HCT116 (cell line): Measurements from ENCODE around the gene SND1. TPM values are rescaled to one million over a fixed set of nuclear protein-coding genes. Genes with fewer than 3 reads are reported as not detected.

ENCODE experiments used
- ATAC-seq: fragments of 200-7000 bp; cut with Tn5 transposase; 2 replicates; pipeline ENCODE4 v1.9.1; 2020; ENCODE audit warnings: mild to moderate bottlenecking, moderate library complexity
- BruUV-seq: library from RNA; stranded (reverse); fragments of 400-500 nt; replicated peaks from 2 replicates; lab custom pipeline; 2021; lab: Mats Ljungman, UMichigan
- CTCF ChIA-PET: fragments of 300-600 bp; sonication (Branson Sonifier 250); formaldehyde crosslinking; loops from one replicate; lab custom pipeline; 2021; ENCODE audit warnings: antibody characterized with exemption; lab: Charles Lee
- POLR2A ChIA-PET: fragments of 300-600, 350-600 bp; sonication (Branson Sonifier 250); formaldehyde crosslinking; loops from one replicate; lab custom pipeline; 2021; ENCODE audit warnings: antibody characterized with exemption; lab: Charles Lee
- RAD21 ChIA-PET, 2 experiments: fragments of 300-600 bp; sonication (Branson Sonifier 250); formaldehyde crosslinking; loops; one replicate each; lab custom pipeline; 2023; ENCODE audit warnings: low total read pairs in 2 of 2; ENCODE audit not compliant: uncharacterized antibody in 2 of 2, unreplicated experiment in 2 of 2, low non-redundant PET in 1 of 2; lab: Charles Lee
- DNase-seq: peaks from one replicate; pipeline ENCODE4 v3.0.0-alpha.2; 2010; ENCODE audit warnings: low read depth, low spot score
- H2AFZ ChIP-seq: fragments of 200-600 bp; shearing (Covaris generic), sonication (generic); 2 replicates; pipeline ENCODE4 v1.6.1; 2017; ENCODE audit warnings: low read depth, mixed run types, mixed read lengths, antibody characterized with exemption, low read length; ENCODE audit not compliant: poor library complexity, severe bottlenecking
- H3K27ac ChIP-seq: 2 replicates; pipeline ENCODE4 v1.5.1; 2012; ENCODE audit warnings: low read depth, low read length
- H3K27me3 ChIP-seq: fragments of 200-600 bp; sonication (generic); 2 replicates; pipeline ENCODE4 v1.6.1; 2016; ENCODE audit warnings: mixed run types, low read length, mixed read lengths; ENCODE audit not compliant: insufficient read depth
- H3K36me3 ChIP-seq, 2 experiments: fragments of 200-500 bp in 1 of 2; fragments of 200-600 bp in 1 of 2; sonication (Bioruptor generic) in 1 of 2; sonication (generic) in 1 of 2; 2 replicates each; pipeline versions ENCODE4 v1.5.1 to v1.6.1; 2014 to 2016; ENCODE audit warnings: low read length in 2 of 2, inconsistent platforms in 1 of 2, mixed read lengths in 1 of 2, mixed run types in 1 of 2; ENCODE audit not compliant: insufficient read depth in 2 of 2, control insufficient read depth in 1 of 2
- H3K4me1 ChIP-seq, 2 experiments: fragments of 200-600 bp in 1 of 2; sonication (generic) in 1 of 2; 2 replicates each; pipeline versions ENCODE4 v1.5.1 to v1.6.1; 2012 to 2017; ENCODE audit warnings: low read length in 2 of 2, inconsistent platforms in 1 of 2, mild to moderate bottlenecking in 1 of 2, mixed read lengths in 1 of 2, mixed run types in 1 of 2, moderate library complexity in 1 of 2; ENCODE audit not compliant: insufficient read depth in 2 of 2, control insufficient read depth in 1 of 2
- H3K4me2 ChIP-seq: fragments of 200-600 bp; sonication (generic); 2 replicates; pipeline ENCODE4 v1.6.1; 2017; ENCODE audit warnings: mixed run types, low read length, mixed read lengths
- H3K4me3 ChIP-seq, 2 experiments: fragments of 200-600 bp in 1 of 2; sonication (generic) in 1 of 2; replicated peaks in 1 of 2; 2 replicates each; pipeline ENCODE4 v1.5.1; 2011 to 2016; ENCODE audit warnings: low read length in 2 of 2, control low read depth in 1 of 2, low read depth in 1 of 2, mild to moderate bottlenecking in 1 of 2, mixed read lengths in 1 of 2, mixed run types in 1 of 2
- H3K79me2 ChIP-seq: fragments of 200-600 bp; sonication (generic); 2 replicates; pipeline ENCODE4 v1.6.1; 2017; ENCODE audit warnings: mild to moderate bottlenecking, mixed run types, low read length, moderate library complexity, mixed read lengths; ENCODE audit not compliant: insufficient read depth
- H3K9ac ChIP-seq: fragments of 200-600 bp; sonication (generic); 2 replicates; pipeline ENCODE4 v1.6.1; 2016; ENCODE audit warnings: low read length, mixed read lengths
- H3K9me2 ChIP-seq: fragments of 200-600 bp; sonication (generic), shearing (Covaris generic); 2 replicates; pipeline ENCODE4 v1.6.1; 2017; ENCODE audit warnings: mixed run types, mild to moderate bottlenecking, moderate library complexity; ENCODE audit not compliant: insufficient read depth
- H3K9me3 ChIP-seq, 2 experiments: fragments of 200-500 bp in 1 of 2; fragments of 200-600 bp in 1 of 2; sonication (Bioruptor generic) in 1 of 2; sonication (generic) in 1 of 2; 2 replicates each; pipeline ENCODE4 v1.6.1; 2014 to 2017; ENCODE audit warnings: low read length in 2 of 2, mixed read lengths in 2 of 2, inconsistent platforms in 1 of 2, low read depth in 1 of 2, mild to moderate bottlenecking in 1 of 2, mixed run types in 1 of 2, moderate library complexity in 1 of 2; ENCODE audit not compliant: control insufficient read depth in 1 of 2, insufficient read depth in 1 of 2
- H4K20me1 ChIP-seq: fragments of 200-600 bp; sonication (generic), shearing (Covaris generic); 2 replicates; pipeline ENCODE4 v1.6.1; 2017; ENCODE audit warnings: mixed run types, mild to moderate bottlenecking, moderate library complexity; ENCODE audit not compliant: insufficient read depth
- CBX3 ChIP-seq: IDR thresholded peaks from 2 replicates; pipeline ENCODE4 v1.6.1; 2012; ENCODE audit warnings: low read depth
- CEBPB ChIP-seq: IDR thresholded peaks from 2 replicates; pipeline ENCODE4 v1.6.1; 2012; ENCODE audit warnings: low read depth
- ELF1 ChIP-seq: IDR thresholded peaks from 2 replicates; pipeline ENCODE4 v1.6.1; 2012; ENCODE audit warnings: low read depth, borderline replicate concordance
- POLR2AphosphoS5 ChIP-seq: IDR thresholded peaks from 2 replicates; pipeline ENCODE4 v1.6.1; 2011; ENCODE audit warnings: mild to moderate bottlenecking, low read depth, low read length, moderate library complexity
- SRF ChIP-seq: IDR thresholded peaks from 2 replicates; pipeline ENCODE4 v1.6.1; 2012; ENCODE audit warnings: low read depth
- ZFX ChIP-seq: fragments of 450-650 bp; IDR thresholded peaks from 2 replicates; pipeline ENCODE4 v1.6.1; 2017
- ZNF274 ChIP-seq: fragments of 200-500 bp; sonication (Bioruptor generic); IDR thresholded peaks from 2 replicates; pipeline ENCODE4 v1.6.1; 2014; ENCODE audit warnings: mild to moderate bottlenecking, low read depth, low read length, inconsistent platforms
- intact Hi-C: fragments of 100-400 bp; cut with micrococcal nuclease; formaldehyde crosslinking; loops from 2 replicates; pipeline ENCODE4 v1.10.0; 2022
- total RNA-seq: library from RNA; stranded (reverse); gene quantifications from one replicate; pipeline ENCODE4 v1.2.1, GENCODE V29; 2021; ENCODE audit not compliant: unreplicated experiment
- TF ChIP-seq, protein P1 (sequence below): IDR thresholded peaks from 2 replicates; pipeline ENCODE4 v1.6.1; 2011; ENCODE audit warnings: mild to moderate bottlenecking, low read length, moderate library complexity; ENCODE audit not compliant: insufficient replicate concordance; ENCODE audit errors: extremely low read depth
- TF ChIP-seq, protein P2 (sequence below), 3 experiments: fragments of 200-600 bp in 1 of 3; sonication (generic) in 1 of 3; IDR thresholded peaks in 2 of 3; conservative IDR thresholded peaks in 1 of 3; 2 replicates each; pipeline ENCODE4 v1.5.1; 2012 to 2017; ENCODE audit warnings: low read depth in 2 of 3, low read length in 2 of 3, antibody characterized with exemption in 1 of 3, borderline replicate concordance in 1 of 3, control low read depth in 1 of 3, mild to moderate bottlenecking in 1 of 3, mixed read lengths in 1 of 3, mixed run types in 1 of 3, moderate library complexity in 1 of 3; ENCODE audit not compliant: insufficient read depth in 1 of 3

SND1 gene
- total RNA-seq, 1 experiment from 2014 or later: 169 TPM

DNA sequence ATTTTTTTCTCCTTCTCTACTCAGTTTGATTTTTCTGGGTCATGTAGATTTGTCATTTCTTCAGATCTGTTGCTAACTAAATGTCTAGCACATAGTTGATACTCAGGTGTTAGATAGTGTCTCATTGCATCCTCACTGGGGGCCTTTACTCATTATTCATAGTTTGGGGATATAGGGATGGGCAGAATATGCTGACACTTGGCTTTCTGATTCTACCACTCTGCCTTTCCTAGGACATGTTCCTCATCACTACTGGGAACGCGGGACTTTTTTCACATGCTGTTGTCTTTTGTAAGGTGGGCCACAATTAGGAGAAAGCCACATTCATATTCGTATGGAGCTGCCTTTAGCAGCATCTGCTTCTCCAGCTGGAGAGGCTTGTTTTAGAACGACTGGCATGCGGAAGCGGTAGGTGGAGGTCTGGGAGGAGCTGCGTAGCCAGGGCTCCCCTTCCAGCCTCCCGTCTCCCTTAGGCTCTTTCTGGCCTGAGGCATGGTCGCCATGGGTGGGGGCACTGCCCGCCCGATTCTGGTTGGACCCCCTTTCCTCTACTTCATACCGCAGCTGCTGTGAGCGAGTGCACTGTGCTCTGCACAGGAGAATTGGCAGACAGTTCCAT is 78.8 kb downstream of the SND1 start:
- Histone ChIP-seq H3K9me3 (no peaks in the 10 kb centered on the region), H3K27ac (no peak overlapping the region), H2AFZ (no peak overlapping the region), H3K4me3 (no peak overlapping the region), H3K9me2 (no peaks in the 10 kb centered on the region), H3K79me2 (peaks cover 80% of the 10 kb centered on the region), H3K9ac (no peak overlapping the region), H3K36me3 (peaks cover 0 to 4% of the 10 kb centered on the region in 2 experiments; a peak in 1 of 4 replicates), H3K4me1 (no peaks in the 10 kb centered on the region), H3K27me3 (no peaks in the 10 kb centered on the region), H4K20me1 (no peaks in the 10 kb centered on the region), H3K4me2 (no peak overlapping the region)
- DNase-seq (no peak), ATAC-seq (no peak)
- intact Hi-C loops: no loop called here
- ChIA-PET POLR2A (no interaction called here), CTCF (no interaction called here), RAD21 (no interaction called here)
- no TSS peak for BruUV-seq
- TF ChIP-seq ZNF274 (no peak), CBX3 (no peak), SRF (no peak), ELF1 (no peak), POLR2AphosphoS5 (no peak)

DNA sequence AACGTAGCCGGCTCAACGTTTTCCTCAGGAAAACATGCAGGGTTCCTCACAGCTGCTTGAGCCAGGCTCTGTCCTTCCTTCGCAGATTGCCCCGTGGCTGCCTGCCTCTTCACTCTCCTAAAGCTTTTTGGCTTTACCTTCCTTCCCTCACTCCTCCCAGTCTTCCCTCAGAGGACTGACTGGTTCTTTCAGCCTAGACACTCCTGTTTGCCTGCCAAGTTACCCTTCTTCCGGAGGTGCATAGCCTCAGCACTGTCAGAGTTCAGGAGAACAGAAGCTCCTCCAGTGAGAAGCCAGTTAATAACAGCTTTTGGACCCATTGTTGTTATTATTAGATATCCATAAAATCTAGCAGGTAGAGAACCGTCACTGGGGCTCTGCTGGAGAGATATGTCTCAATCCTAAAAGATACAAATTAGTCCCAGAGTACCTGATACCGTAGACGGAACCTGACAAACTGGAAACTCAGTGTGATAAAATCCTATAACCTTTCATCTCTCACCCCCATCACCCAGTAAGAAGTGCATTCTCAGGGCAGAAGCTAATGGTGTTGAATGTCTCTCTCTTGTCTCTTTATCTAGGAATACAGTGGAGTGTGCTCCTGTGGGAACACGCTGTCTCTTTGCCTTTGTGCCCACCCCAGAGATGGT is 79.6 kb downstream of the SND1 start:
- CTCF ChIA-PET: no interaction called here
- ATAC-seq (no peak), DNase-seq (no peak)
- intact Hi-C loops: no loop called here
- Histone ChIP-seq H3K4me3 (no peak overlapping the region), H3K27ac (no peak overlapping the region), H3K27me3 (no peaks in the 10 kb centered on the region), H3K79me2 (peaks cover 82% of the 10 kb centered on the region), H2AFZ (no peak overlapping the region), H3K4me2 (no peak overlapping the region), H3K9me2 (no peaks in the 10 kb centered on the region), H3K36me3 (peaks cover 0 to 4% of the 10 kb centered on the region in 2 experiments; a peak in 2 of 4 replicates), H3K9me3 (no peaks in the 10 kb centered on the region), H4K20me1 (no peaks in the 10 kb centered on the region), H3K9ac (no peak overlapping the region), H3K4me1 (no peaks in the 10 kb centered on the region)
- POLR2A ChIA-PET: no interaction called here
- RAD21 ChIA-PET: no interaction called here
- TF ChIP-seq CEBPB (no peak), POLR2AphosphoS5 (no peak), ZFX (no peak)
- TF ChIP-seq, protein P1, sequence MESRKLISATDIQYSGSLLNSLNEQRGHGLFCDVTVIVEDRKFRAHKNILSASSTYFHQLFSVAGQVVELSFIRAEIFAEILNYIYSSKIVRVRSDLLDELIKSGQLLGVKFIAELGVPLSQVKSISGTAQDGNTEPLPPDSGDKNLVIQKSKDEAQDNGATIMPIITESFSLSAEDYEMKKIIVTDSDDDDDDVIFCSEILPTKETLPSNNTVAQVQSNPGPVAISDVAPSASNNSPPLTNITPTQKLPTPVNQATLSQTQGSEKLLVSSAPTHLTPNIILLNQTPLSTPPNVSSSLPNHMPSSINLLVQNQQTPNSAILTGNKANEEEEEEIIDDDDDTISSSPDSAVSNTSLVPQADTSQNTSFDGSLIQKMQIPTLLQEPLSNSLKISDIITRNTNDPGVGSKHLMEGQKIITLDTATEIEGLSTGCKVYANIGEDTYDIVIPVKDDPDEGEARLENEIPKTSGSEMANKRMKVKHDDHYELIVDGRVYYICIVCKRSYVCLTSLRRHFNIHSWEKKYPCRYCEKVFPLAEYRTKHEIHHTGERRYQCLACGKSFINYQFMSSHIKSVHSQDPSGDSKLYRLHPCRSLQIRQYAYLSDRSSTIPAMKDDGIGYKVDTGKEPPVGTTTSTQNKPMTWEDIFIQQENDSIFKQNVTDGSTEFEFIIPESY: no peak
- TF ChIP-seq, protein P2, sequence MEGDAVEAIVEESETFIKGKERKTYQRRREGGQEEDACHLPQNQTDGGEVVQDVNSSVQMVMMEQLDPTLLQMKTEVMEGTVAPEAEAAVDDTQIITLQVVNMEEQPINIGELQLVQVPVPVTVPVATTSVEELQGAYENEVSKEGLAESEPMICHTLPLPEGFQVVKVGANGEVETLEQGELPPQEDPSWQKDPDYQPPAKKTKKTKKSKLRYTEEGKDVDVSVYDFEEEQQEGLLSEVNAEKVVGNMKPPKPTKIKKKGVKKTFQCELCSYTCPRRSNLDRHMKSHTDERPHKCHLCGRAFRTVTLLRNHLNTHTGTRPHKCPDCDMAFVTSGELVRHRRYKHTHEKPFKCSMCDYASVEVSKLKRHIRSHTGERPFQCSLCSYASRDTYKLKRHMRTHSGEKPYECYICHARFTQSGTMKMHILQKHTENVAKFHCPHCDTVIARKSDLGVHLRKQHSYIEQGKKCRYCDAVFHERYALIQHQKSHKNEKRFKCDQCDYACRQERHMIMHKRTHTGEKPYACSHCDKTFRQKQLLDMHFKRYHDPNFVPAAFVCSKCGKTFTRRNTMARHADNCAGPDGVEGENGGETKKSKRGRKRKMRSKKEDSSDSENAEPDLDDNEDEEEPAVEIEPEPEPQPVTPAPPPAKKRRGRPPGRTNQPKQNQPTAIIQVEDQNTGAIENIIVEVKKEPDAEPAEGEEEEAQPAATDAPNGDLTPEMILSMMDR (IDR thresholded peaks at IDR 0.05 in 2 of 3, conservative IDR thresholded peaks at IDR 0.05 in 1 of 3; ENCODE audit: borderline replicate concordance in 1 of 3, insufficient read depth in 1 of 3, low read depth in 2 of 3, low read length in 2 of 3): no peak
- BruUV-seq: no TSS peak
